Measurements from ENCODE around the gene C7. TPM values are rescaled to one million over a fixed set of nuclear protein-coding genes. Genes with fewer than 3 reads are reported as not detected.

The C7 gene
- total and polyA plus RNA-seq, 2 of the 13 experiments (the other 11 are each of a cell fraction or from before 2014, with no cell fraction given) = 1.7 to 3.5 TPM

DNA sequence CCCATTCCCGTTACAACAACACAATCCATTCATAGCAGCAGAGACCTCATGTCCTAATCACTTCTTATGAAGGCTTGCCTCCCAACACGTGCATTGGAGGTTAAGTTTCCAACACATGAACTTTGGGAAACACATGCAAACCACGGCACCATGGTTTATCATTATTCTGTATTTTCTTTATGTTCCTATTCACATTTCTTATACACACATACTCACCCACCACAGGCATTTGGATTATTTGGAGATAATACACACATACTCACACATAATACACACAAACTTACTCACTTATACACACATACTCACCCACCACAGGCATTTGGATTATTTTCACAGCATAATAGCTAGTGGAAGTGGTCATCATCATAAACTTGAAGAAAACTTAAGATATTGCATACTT lies 75.6 kb downstream of the C7 start:
- POLR2A ChIA-PET = no interaction called here
- H3K27ac ChIP-seq (ENCODE audit: extremely low read length, insufficient read depth, low read length) = no peak overlapping the region
- ATAC-seq = no peak
- no peaks in the 10 kb centered on the region for H3K36me3 ChIP-seq (replicated peaks in 1 of 2; ENCODE audit: control insufficient read depth in 1 of 2, insufficient read depth in 2 of 2, low read length in 2 of 2)
- H4K20me1 ChIP-seq (ENCODE audit: insufficient read depth, low read length) = no peaks in the 10 kb centered on the region
- 86% methylated on average over 3 of the region's 3 CpGs for WGBS (ENCODE audit: low lambda C conversion rate)
- intact Hi-C loops (cut with micrococcal nuclease; ENCODE audit: unreplicated experiment) = no loop called here
- H2AFZ ChIP-seq (ENCODE audit: low read length) = no peak overlapping the region
- no peak for FAIRE-seq
- CTCF ChIA-PET (ENCODE audit: low intra/inter-chr PET ratio, low total read pairs) = no interaction called here
- H3K79me2 ChIP-seq (ENCODE audit: insufficient read depth, low read length) = no peaks in the 10 kb centered on the region
- DNase-seq (ENCODE audit: low spot score) = no peak
- BruUV-seq (replicated peaks) = no TSS peak
- no peaks in the 10 kb centered on the region for H3K9me3 ChIP-seq (ENCODE audit: low read length)
- no peak overlapping the region for H3K4me3 ChIP-seq (replicated peaks in 1 of 3; ENCODE audit: insufficient read depth in 1 of 3, low read depth in 2 of 3, low read length in 3 of 3)
- TF ChIP-seq RFX3 (CRISPR knock-in tag; IDR thresholded peaks at IDR 0.05) = no peak
- TF ChIP-seq, protein P1, sequence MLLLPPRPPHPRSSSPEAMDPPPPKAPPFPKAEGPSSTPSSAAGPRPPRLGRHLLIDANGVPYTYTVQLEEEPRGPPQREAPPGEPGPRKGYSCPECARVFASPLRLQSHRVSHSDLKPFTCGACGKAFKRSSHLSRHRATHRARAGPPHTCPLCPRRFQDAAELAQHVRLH (CRISPR knock-in tag; IDR thresholded peaks at IDR 0.05; ENCODE audit: borderline replicate concordance, low read depth) = no peak
- H3K4me1 ChIP-seq (ENCODE audit: insufficient read depth, low read length) = peaks cover 14% of the 10 kb centered on the region
- H3K27me3 ChIP-seq (ENCODE audit: control insufficient read depth in 1 of 2, insufficient read depth in 2 of 2, low read length in 2 of 2) = no peaks in the 10 kb centered on the region; a peak in 1 of 5 replicates
- no peak overlapping the region for H3K4me2 ChIP-seq (ENCODE audit: low read depth, low read length)
- in situ Hi-C loops (cut with HindIII; ENCODE audit: extremely low pct_ligation_motif_present, low pct_unique_long_range_greater_than_20kb) = no loop called here
- no peak overlapping the region for H3K9ac ChIP-seq (ENCODE audit: insufficient read depth, low read depth, low read length)

DNA sequence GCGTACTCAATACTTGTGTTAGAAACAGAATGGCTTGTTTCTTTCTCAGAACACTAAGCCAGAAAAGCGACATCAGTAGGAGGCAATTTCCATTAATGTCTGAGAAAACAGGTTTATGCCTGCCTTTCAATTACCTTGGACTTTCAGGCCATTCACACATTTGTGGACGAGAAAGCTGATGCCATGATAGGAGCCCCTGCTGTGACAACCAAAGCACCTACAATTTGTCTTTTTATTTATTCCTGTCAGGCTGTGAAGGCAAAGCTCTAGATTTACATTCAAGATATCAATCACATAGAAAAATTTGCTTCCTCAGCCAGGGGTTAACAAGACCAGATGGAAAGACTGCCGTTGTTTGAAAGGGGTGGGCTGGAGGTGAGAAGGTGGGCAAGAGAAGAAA lies 76.2 kb downstream of the C7 start:
- TF ChIP-seq, protein P2, sequence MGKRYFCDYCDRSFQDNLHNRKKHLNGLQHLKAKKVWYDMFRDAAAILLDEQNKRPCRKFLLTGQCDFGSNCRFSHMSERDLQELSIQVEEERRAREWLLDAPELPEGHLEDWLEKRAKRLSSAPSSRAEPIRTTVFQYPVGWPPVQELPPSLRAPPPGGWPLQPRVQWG (CRISPR knock-in tag; IDR thresholded peaks at IDR 0.05; ENCODE audit: borderline replicate concordance, low read depth) = no peak
- TF ChIP-seq ZNF83 (CRISPR knock-in tag; IDR thresholded peaks at IDR 0.05; ENCODE audit: borderline replicate concordance) (no peak), EED (CRISPR knock-in tag; IDR thresholded peaks at IDR 0.05) (no peak), CBFB (CRISPR knock-in tag; IDR thresholded peaks at IDR 0.05) (no peak), HNF4A (CRISPR knock-in tag; IDR thresholded peaks at IDR 0.05) (no peak), PAX8 (CRISPR knock-in tag; IDR thresholded peaks at IDR 0.05; ENCODE audit: borderline replicate concordance) (no peak), ATF1 (CRISPR knock-in tag; IDR thresholded peaks at IDR 0.05) (no peak), ZNF569 (CRISPR knock-in tag; IDR thresholded peaks at IDR 0.05; ENCODE audit: borderline replicate concordance) (no peak), FOXC1 (CRISPR knock-in tag; IDR thresholded peaks at IDR 0.05; ENCODE audit: borderline replicate concordance) (no peak), GPN1 (CRISPR knock-in tag; IDR thresholded peaks at IDR 0.05; ENCODE audit: borderline replicate concordance) (no peak)
- TF ChIP-seq, protein P3, sequence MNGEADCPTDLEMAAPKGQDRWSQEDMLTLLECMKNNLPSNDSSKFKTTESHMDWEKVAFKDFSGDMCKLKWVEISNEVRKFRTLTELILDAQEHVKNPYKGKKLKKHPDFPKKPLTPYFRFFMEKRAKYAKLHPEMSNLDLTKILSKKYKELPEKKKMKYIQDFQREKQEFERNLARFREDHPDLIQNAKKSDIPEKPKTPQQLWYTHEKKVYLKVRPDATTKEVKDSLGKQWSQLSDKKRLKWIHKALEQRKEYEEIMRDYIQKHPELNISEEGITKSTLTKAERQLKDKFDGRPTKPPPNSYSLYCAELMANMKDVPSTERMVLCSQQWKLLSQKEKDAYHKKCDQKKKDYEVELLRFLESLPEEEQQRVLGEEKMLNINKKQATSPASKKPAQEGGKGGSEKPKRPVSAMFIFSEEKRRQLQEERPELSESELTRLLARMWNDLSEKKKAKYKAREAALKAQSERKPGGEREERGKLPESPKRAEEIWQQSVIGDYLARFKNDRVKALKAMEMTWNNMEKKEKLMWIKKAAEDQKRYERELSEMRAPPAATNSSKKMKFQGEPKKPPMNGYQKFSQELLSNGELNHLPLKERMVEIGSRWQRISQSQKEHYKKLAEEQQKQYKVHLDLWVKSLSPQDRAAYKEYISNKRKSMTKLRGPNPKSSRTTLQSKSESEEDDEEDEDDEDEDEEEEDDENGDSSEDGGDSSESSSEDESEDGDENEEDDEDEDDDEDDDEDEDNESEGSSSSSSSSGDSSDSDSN (CRISPR knock-in tag; IDR thresholded peaks at IDR 0.05) = no peak
- intact Hi-C loops (cut with micrococcal nuclease; ENCODE audit: unreplicated experiment) (no loop called here), in situ Hi-C loops (cut with HindIII; ENCODE audit: extremely low pct_ligation_motif_present, low pct_unique_long_range_greater_than_20kb) (no loop called here)
- CTCF ChIA-PET (ENCODE audit: low intra/inter-chr PET ratio, low total read pairs) = no interaction called here
- Histone ChIP-seq H3K36me3 (replicated peaks in 1 of 2; ENCODE audit: control insufficient read depth in 1 of 2, insufficient read depth in 2 of 2, low read length in 2 of 2) (no peaks in the 10 kb centered on the region), H3K27ac (ENCODE audit: extremely low read length, insufficient read depth, low read length) (no peak overlapping the region), H3K27me3 (ENCODE audit: control insufficient read depth in 1 of 2, insufficient read depth in 2 of 2, low read length in 2 of 2) (no peaks in the 10 kb centered on the region; a peak in 1 of 5 replicates), H4K20me1 (ENCODE audit: insufficient read depth, low read length) (no peaks in the 10 kb centered on the region), H3K9ac (ENCODE audit: insufficient read depth, low read depth, low read length) (no peak overlapping the region), H3K4me1 (ENCODE audit: insufficient read depth, low read length) (peaks cover 20% of the 10 kb centered on the region), H3K4me3 (replicated peaks in 1 of 3; ENCODE audit: insufficient read depth in 1 of 3, low read depth in 2 of 3, low read length in 3 of 3) (no peak overlapping the region), H2AFZ (ENCODE audit: low read length) (no peak overlapping the region), H3K79me2 (ENCODE audit: insufficient read depth, low read length) (no peaks in the 10 kb centered on the region), H3K9me3 (ENCODE audit: low read length) (no peaks in the 10 kb centered on the region), H3K4me2 (ENCODE audit: low read depth, low read length) (no peak overlapping the region)
- POLR2A ChIA-PET = no interaction called here
- BruUV-seq (replicated peaks) = no TSS peak
- DNase-seq (ENCODE audit: low spot score) = no peak
- FAIRE-seq = no peak
- WGBS (ENCODE audit: low lambda C conversion rate) = 74% methylated on average over 4 of the region's 4 CpGs
- no peak for ATAC-seq
